HG03103 (cell line): ENCODE measurements around the gene PLCH1.

ENCODE experiments used
- ATAC-seq: cut with Tn5 transposase; IDR thresholded peaks from one replicate; pipeline ENCODE4 v1.9.1; 2021; ENCODE audit warnings: low read depth; ENCODE audit not compliant: unreplicated experiment

PLCH1 gene

DNA sequence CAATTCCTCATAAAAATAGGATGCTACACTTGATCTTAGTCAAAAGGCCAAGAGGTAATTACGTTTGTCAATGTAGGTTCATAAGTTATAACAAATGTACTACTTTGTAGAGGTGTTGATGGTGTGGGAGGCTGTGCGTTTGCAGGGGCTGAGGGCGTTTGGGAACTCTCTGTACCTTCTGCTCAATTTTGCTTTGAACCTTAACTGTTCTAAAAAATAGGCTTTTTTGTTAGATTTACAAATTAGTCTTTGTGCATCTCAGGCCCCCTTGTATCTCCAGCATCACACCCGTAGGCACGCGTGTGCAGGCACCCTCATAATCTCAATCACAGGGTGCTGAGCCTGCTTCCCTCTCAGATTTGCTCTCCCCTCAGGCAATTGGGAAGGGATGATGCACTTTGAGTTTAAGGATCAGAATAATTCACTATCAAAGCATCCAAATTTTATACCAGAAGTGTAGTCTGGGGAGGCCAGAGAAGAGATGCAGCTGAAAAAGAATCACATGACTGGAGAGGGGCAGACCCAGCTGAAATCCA is 415.3 kb downstream of the PLCH1 start:
- ATAC-seq, result no peak

DNA sequence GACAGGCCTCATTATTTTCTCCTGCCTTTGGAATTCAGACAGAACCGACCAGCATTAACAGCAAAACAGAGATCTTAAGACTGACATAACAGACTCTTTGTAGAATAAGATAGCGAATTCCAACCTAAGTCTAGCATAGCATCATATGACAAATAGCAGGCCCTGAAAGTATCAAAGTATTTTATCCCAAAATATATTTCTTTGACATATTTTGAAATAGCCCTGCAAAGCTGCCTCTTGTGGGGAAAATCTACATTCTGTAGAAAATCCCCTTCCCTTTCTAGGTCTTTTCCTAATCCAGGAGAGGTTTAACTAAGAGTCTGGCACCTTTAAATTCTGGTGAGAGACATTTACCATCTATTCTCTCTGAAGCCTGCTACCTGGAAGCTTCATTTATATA is 417.0 kb downstream of the PLCH1 start:
- no peak for ATAC-seq

DNA sequence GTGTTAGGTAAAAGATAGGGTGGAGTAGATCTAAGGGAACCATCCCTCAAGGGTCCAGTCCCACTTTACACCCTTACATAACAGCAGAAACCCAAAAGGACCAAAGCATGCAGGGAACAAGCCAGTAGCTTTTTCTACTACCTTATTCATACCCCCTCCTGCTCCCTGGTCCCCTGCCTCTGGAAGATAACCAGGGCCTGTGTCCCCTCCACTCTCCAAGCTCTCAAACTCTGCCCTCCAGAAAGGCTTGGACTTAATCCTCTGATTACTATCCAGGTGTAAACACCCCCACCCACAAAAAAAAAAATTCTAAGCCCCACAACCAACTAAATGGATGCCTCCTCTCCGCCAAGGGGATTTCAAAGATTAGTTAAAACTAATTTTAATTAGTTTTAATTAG is 417.4 kb downstream of the PLCH1 start:
- no peak for ATAC-seq

DNA sequence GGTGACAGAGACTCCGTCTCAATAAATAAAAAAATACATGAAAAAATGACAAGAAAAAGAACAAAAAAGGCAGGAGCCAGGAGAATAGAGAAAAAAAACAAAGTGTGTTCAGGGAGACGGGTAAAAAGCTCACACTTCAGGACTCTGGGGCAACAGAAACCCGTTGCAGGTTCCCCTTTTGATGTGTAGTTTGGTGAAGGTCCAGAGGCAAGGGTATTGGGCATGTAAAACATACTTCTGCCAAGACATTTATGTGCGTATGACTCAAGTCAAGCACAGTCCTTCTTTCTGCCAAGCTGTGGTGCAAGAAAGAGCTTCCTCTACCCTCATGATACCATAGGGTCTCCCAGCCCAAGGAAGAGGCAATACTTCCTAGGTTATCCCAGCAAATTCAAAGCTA is 418.0 kb downstream of the PLCH1 start:
- ATAC-seq, result no peak

DNA sequence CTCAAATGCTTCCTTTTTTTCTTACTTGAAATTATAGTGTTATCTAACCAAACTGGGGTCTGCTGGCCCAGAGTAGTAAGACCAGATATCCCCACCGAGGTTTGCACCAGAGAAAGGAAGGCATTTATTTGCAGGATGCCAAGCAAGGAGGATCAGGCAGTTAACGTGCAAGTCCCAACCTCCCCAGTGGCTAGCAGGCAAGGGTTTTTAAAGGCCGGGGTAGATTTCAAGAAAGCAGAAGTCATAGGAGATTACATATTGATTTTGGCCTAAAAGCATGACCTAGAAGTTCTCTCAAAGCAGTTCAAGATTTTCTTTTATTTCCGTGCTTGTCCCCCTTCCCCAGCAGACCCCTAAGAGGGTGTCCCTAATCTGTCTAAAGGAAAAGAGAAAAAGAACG is 418.6 kb downstream of the PLCH1 start:
- no peak for ATAC-seq
